Common myeloid progenitor, CD34-positive (primary cell): Measurements from ENCODE around the gene LMF2.

Experiments used
- CTCF ChIA-PET: fragments of 350-600 bp; sonication (Branson Sonifier 250); formaldehyde crosslinking; loops from one replicate; lab custom pipeline; 2021; ENCODE audit warnings: antibody characterized with exemption; lab: Charles Lee
- POLR2A ChIA-PET: fragments of 350-600 bp; sonication (Branson Sonifier 250); formaldehyde crosslinking; loops from one replicate; lab custom pipeline; 2021; ENCODE audit warnings: antibody characterized with exemption; lab: Charles Lee
- DNase-seq, 3 donors: peaks; one replicate each; pipeline versions ENCODE4 v3.0.0 to v3.0.0-alpha.2; 2013
- H3K27ac ChIP-seq, 2 experiments: 1 replicate in 1 of 2; 2 replicates in 1 of 2; pipeline ENCODE4 v1.7.0; 2013; ENCODE audit warnings: inconsistent platforms in 2 of 2, low read length in 2 of 2, mild to moderate bottlenecking in 2 of 2, low read depth in 1 of 2, moderate library complexity in 1 of 2; ENCODE audit not compliant: severe bottlenecking in 2 of 2, insufficient read depth in 1 of 2, poor library complexity in 1 of 2
- H3K27me3 ChIP-seq, 5 experiments: replicated peaks in 2 of 5; 1 replicate in 3 of 5; 2 replicates in 2 of 5; pipeline versions ENCODE4 v1.6.1 to v1.7.0; 2013; ENCODE audit warnings: low read length in 4 of 5, mild to moderate bottlenecking in 2 of 5, moderate library complexity in 2 of 5, inconsistent platforms in 1 of 5; ENCODE audit not compliant: insufficient read depth in 5 of 5, control insufficient read depth in 4 of 5
- H3K36me3 ChIP-seq, 4 experiments: 1 replicate in 2 of 4; 2 replicates in 2 of 4; pipeline versions ENCODE4 v1.6.1 to v1.7.0; 2013; ENCODE audit warnings: low read length in 3 of 4, control low read depth in 1 of 4, mild to moderate bottlenecking in 1 of 4; ENCODE audit not compliant: control insufficient read depth in 4 of 4, insufficient read depth in 4 of 4
- H3K4me1 ChIP-seq, 4 experiments: 1 replicate in 3 of 4; 2 replicates in 1 of 4; pipeline versions ENCODE4 v1.6.1 to v1.7.1; 2013; ENCODE audit warnings: low read length in 3 of 4, mild to moderate bottlenecking in 3 of 4, control low read depth in 1 of 4, inconsistent platforms in 1 of 4, moderate library complexity in 1 of 4; ENCODE audit not compliant: control insufficient read depth in 4 of 4, insufficient read depth in 4 of 4; ENCODE audit errors: control extremely low read depth in 1 of 4
- H3K4me3 ChIP-seq, 7 experiments: 1 replicate in 4 of 7; 2 replicates in 3 of 7; pipeline versions ENCODE4 v1.5.1 to v1.7.0; 2013; ENCODE audit warnings: mild to moderate bottlenecking in 7 of 7, low read length in 6 of 7, moderate library complexity in 6 of 7, inconsistent platforms in 2 of 7, low read depth in 2 of 7, control low read depth in 1 of 7; ENCODE audit not compliant: insufficient read depth in 4 of 7, control insufficient read depth in 1 of 7; ENCODE audit errors: extremely low read depth in 1 of 7
- H3K9me3 ChIP-seq, 5 experiments: 1 replicate in 4 of 5; 2 replicates in 1 of 5; pipeline versions ENCODE4 v1.6.1 to v1.7.1; 2013; ENCODE audit warnings: low read length in 4 of 5, mild to moderate bottlenecking in 2 of 5, inconsistent platforms in 1 of 5, low read depth in 1 of 5, moderate library complexity in 1 of 5; ENCODE audit not compliant: control insufficient read depth in 4 of 5, insufficient read depth in 2 of 5; ENCODE audit errors: control extremely low read depth in 1 of 5
- WGBS: methylation state at CpG from one replicate; pipeline ENCODE4 v1.1.5; 2013; ENCODE audit not compliant: insufficient coverage; 5-methylcytosine and 5-hydroxymethylcytosine counted together

The LMF2 gene

GRCh38 chr22:50548921-50549790 is 41.7 kb upstream of the LMF2 start:
- Histone ChIP-seq H3K27me3 (peaks cover 0 to 30% (median 0%) of the 10 kb centered on the region in 5 experiments), H3K27ac (no peak overlapping the region), H3K36me3 (no peaks in the 10 kb centered on the region), H3K4me3 (peak overlapping the region in 6 of 7 experiments; percentile 26 to 66 (median 50)), H3K9me3 (no peaks in the 10 kb centered on the region), H3K4me1 (peaks cover 0 to 45% (median 42%) of the 10 kb centered on the region in 4 experiments)
- POLR2A ChIA-PET = interaction anchor here (0.8 to 1.5 kb wide), 3 partner anchors 11 to 23 kb away, joined by 4 to 7 read pairs (median 6); partner anchors contain the start of gene SCO2
- no peak for DNase-seq
- CTCF ChIA-PET = interaction anchor here (0.7 to 3.5 kb wide), 7 partner anchors 9 to 41 kb away, joined by 3 to 13 read pairs (median 6); partner anchors contain the start of genes LMF2, NCAPH2, SCO2 and SYCE3
- 50% methylated on average over 49 of the region's 68 CpGs for WGBS

GRCh38 chr22:50548040-50548920 is 40.8 kb upstream of the LMF2 start:
- Histone ChIP-seq H3K4me1 (peaks cover 0 to 50% (median 47%) of the 10 kb centered on the region in 4 experiments), H3K27ac (no peak overlapping the region), H3K27me3 (peaks cover 0 to 30% (median 0%) of the 10 kb centered on the region in 5 experiments), H3K4me3 (peak overlapping the region in 6 of 7 experiments; percentile 26 to 66 (median 50)), H3K36me3 (no peaks in the 10 kb centered on the region), H3K9me3 (no peaks in the 10 kb centered on the region)
- peak in 2 of 3 donors; percentile 54 to 63 for DNase-seq
- 15% methylated on average over 44 of the region's 56 CpGs for WGBS
- ChIA-PET CTCF (interaction anchor here (0.7 to 3.5 kb wide), 12 partner anchors 8 to 92 kb away, joined by 3 to 13 read pairs (median 4); partner anchors contain the start of genes LMF2, NCAPH2, SCO2 and SYCE3), POLR2A (interaction anchor here (0.6 to 1.5 kb wide), 4 partner anchors 10 to 40 kb away, joined by 3 to 7 read pairs (median 5); partner anchors contain the start of genes LMF2, NCAPH2 and SCO2)

- WGBS = 45% methylated on average over 31 of the region's 35 CpGs
- ChIA-PET CTCF (interaction anchor here (0.9 to 1.9 kb wide), 9 partner anchors 9 to 93 kb away, joined by 3 to 8 read pairs (median 5); partner anchors contain the start of genes SCO2 and SYCE3), POLR2A (interaction anchor here (0.6 to 1.5 kb wide), 2 partner anchors 22 to 40 kb away, joined by 3 to 7 read pairs; partner anchors contain the start of genes LMF2, NCAPH2 and SCO2)
- no peak for DNase-seq
- Histone ChIP-seq H3K36me3 (no peaks in the 10 kb centered on the region), H3K4me1 (peaks cover 0 to 50% (median 49%) of the 10 kb centered on the region in 4 experiments), H3K27ac (no peak overlapping the region), H3K4me3 (no peak overlapping the region), H3K9me3 (no peaks in the 10 kb centered on the region), H3K27me3 (peaks cover 0 to 30% (median 0%) of the 10 kb centered on the region in 5 experiments)
These were observed 39.9 kb upstream of the LMF2 start for GRCh38 chr22:50547263-50547985.

- Histone ChIP-seq H3K27ac (no peak overlapping the region), H3K27me3 (peaks cover 0 to 30% (median 0%) of the 10 kb centered on the region in 5 experiments), H3K9me3 (no peaks in the 10 kb centered on the region), H3K4me3 (no peak overlapping the region), H3K4me1 (peaks cover 0 to 56% (median 50%) of the 10 kb centered on the region in 4 experiments), H3K36me3 (no peaks in the 10 kb centered on the region)
- ChIA-PET POLR2A (no interaction called here), CTCF (interaction anchor here (1.1 to 2.1 kb wide), 9 partner anchors 9 to 94 kb away, joined by 3 to 21 read pairs (median 6); partner anchors contain the start of genes SCO2 and SYCE3)
- WGBS = 78% methylated on average over 57 of the region's 78 CpGs
- DNase-seq = no peak
These were observed 39.1 kb upstream of the LMF2 start for GRCh38 chr22:50546326-50547262.

GRCh38 chr22:50545522-50546325 is 38.2 kb upstream of the LMF2 start, which contains the start of gene KLHDC7B:
TSS of gene KLHDC7B (plus strand) at chr22:50545899. CDS start at chr22:50546244, 345 bp downstream.
- Histone ChIP-seq H3K36me3 (no peaks in the 10 kb centered on the region), H3K27ac (no peak within 1 kb of the TSS), H3K27me3 (peaks cover 0 to 30% (median 0%) of the 10 kb centered on the region in 5 experiments), H3K4me3 (peak within 1 kb of the TSS in 2 of 7 experiments; percentile 40 to 57), H3K4me1 (peaks cover 2 to 64% (median 56%) of the 10 kb centered on the region in 4 experiments), H3K9me3 (no peaks in the 10 kb centered on the region)
- peak in 2 of 3 donors; percentile 73 to 77 for DNase-seq
- POLR2A ChIA-PET = interaction anchor here (0.6 kb wide), 1 partner anchor 38 kb away, joined by 3 read pairs; the partner anchor contains the start of genes LMF2 and NCAPH2
- CTCF ChIA-PET = interaction anchor here (1.0 to 2.1 kb wide), 7 partner anchors 10 to 54 kb away, joined by 3 to 21 read pairs (median 5); partner anchors contain the start of gene SCO2
- 45% methylated on average over 8 of the region's 10 CpGs for WGBS
